Nephron (organoid): ENCODE data around the gene CTIF.

Source experiments
- H3K27ac Mint-ChIP-seq, 3 experiments: 2 replicates each; pipeline ENCODE4 v1.8.0; 2020; ENCODE audit warnings: mixed read lengths in 3 of 3, mild to moderate bottlenecking in 2 of 3, moderate library complexity in 1 of 3
- H3K27me3 Mint-ChIP-seq: 2 replicates; pipeline ENCODE4 v1.8.0; 2021; ENCODE audit warnings: low read depth, mild to moderate bottlenecking, moderate library complexity, mixed read lengths
- H3K36me3 Mint-ChIP-seq: 2 replicates; pipeline ENCODE4 v1.8.0; 2020; ENCODE audit warnings: low read depth, mixed read lengths
- H3K4me1 Mint-ChIP-seq: 2 replicates; pipeline ENCODE4 v1.8.0; 2020; ENCODE audit warnings: mixed read lengths
- H3K4me3 Mint-ChIP-seq, 3 experiments: 2 replicates each; pipeline ENCODE4 v1.8.0; 2020; ENCODE audit warnings: mild to moderate bottlenecking in 3 of 3, mixed read lengths in 3 of 3, moderate library complexity in 2 of 3
- H3K9me3 Mint-ChIP-seq: 2 replicates; pipeline ENCODE4 v1.8.0; 2020; ENCODE audit warnings: mixed read lengths
- TF ChIP-seq, protein P1 (sequence below), 3 experiments: fragments of 200-600 bp; sonication (generic); IDR thresholded peaks; one replicate each; pipeline ENCODE4 v1.5.0; 2021; ENCODE audit warnings: antibody characterized with exemption in 3 of 3; ENCODE audit not compliant: unreplicated experiment in 3 of 3

Gene CTIF

DNA sequence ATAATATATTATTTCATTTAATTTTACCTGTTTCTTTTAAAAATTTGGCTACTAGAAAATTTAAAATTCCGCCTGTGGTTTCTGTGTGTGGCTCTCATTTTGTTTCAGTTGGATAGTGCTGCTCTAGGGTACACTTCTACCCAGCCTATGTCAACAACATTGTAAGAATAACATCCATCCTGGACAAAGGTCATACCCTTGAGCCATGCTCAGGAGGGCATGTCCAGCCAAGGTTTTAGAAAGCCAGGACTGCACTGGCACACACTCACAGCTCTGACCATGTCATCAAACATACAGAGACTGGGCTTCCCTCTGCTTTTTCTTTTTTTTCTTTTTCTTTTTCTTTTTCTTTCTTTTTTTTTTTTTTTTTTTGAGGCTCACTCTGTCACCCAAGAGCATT, 96.1 kb downstream of the CTIF start:
- Mint-ChIP-seq H3K27ac (no peak overlapping the region), H3K4me3 (no peak overlapping the region), H3K36me3 (peaks cover 20% of the 10 kb centered on the region), H3K4me1 (peaks cover 28% of the 10 kb centered on the region), H3K9me3 (no peaks in the 10 kb centered on the region), H3K27me3 (no peaks in the 10 kb centered on the region)
- TF ChIP-seq, protein P1, sequence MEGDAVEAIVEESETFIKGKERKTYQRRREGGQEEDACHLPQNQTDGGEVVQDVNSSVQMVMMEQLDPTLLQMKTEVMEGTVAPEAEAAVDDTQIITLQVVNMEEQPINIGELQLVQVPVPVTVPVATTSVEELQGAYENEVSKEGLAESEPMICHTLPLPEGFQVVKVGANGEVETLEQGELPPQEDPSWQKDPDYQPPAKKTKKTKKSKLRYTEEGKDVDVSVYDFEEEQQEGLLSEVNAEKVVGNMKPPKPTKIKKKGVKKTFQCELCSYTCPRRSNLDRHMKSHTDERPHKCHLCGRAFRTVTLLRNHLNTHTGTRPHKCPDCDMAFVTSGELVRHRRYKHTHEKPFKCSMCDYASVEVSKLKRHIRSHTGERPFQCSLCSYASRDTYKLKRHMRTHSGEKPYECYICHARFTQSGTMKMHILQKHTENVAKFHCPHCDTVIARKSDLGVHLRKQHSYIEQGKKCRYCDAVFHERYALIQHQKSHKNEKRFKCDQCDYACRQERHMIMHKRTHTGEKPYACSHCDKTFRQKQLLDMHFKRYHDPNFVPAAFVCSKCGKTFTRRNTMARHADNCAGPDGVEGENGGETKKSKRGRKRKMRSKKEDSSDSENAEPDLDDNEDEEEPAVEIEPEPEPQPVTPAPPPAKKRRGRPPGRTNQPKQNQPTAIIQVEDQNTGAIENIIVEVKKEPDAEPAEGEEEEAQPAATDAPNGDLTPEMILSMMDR (IDR thresholded peaks at IDR 0.05; ENCODE audit: unreplicated experiment in 3 of 3) = no peak

DNA sequence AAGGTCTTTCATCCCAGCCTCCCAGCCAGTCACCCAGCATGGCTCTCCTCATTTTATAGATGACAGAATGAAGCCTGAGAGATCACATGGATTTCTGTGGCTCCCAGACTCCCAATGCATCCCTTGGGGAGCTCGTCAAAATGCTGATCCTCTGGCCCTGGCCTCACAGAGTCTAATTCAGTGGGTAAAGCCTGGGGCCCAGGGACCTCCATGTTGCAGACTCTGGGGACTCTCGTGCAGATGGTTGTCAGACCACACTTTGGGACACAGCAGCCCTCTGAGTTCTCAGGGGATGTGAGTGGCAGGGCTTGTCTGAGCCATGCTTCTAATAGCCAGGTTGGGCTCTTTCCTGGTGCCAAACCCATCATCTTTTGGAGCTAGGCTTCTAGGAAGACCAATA, 97.0 kb downstream of the CTIF start:
- H3K9me3 Mint-ChIP-seq = no peaks in the 10 kb centered on the region
- TF ChIP-seq, protein P1 (IDR thresholded peaks at IDR 0.05; ENCODE audit: unreplicated experiment in 3 of 3) = no peak
- no peaks in the 10 kb centered on the region for H3K27me3 Mint-ChIP-seq
- peaks cover 27% of the 10 kb centered on the region for H3K4me1 Mint-ChIP-seq
- no peak overlapping the region for H3K4me3 Mint-ChIP-seq
- H3K27ac Mint-ChIP-seq = no peak overlapping the region
- H3K36me3 Mint-ChIP-seq = peaks cover 20% of the 10 kb centered on the region

DNA sequence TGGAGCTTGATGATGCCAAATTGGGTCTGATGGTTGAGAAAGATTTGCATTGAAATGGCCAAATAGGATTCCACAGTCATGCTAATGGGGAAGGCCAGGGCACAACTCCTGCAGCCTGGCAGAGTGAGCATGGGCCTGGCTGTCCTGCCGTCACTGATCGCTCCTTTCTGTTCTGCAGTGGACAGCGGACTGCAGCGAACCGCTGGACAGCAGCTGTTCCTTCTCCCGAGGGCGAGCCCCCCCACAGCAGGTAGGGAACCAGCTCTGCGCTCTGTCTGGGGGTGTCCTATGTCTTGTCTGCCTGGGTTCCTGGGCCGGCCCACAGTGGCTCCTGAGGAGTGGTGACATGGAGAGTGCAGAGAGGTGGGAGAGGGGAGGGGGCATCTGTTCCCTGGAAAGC, 97.6 kb downstream of the CTIF start:
- Mint-ChIP-seq H3K4me3 (no peak overlapping the region), H3K36me3 (peaks cover 19% of the 10 kb centered on the region), H3K27ac (no peak overlapping the region), H3K4me1 (peaks cover 31% of the 10 kb centered on the region), H3K27me3 (no peaks in the 10 kb centered on the region), H3K9me3 (no peaks in the 10 kb centered on the region)
- TF ChIP-seq, protein P1 (IDR thresholded peaks at IDR 0.05; ENCODE audit: unreplicated experiment in 3 of 3) = no peak

DNA sequence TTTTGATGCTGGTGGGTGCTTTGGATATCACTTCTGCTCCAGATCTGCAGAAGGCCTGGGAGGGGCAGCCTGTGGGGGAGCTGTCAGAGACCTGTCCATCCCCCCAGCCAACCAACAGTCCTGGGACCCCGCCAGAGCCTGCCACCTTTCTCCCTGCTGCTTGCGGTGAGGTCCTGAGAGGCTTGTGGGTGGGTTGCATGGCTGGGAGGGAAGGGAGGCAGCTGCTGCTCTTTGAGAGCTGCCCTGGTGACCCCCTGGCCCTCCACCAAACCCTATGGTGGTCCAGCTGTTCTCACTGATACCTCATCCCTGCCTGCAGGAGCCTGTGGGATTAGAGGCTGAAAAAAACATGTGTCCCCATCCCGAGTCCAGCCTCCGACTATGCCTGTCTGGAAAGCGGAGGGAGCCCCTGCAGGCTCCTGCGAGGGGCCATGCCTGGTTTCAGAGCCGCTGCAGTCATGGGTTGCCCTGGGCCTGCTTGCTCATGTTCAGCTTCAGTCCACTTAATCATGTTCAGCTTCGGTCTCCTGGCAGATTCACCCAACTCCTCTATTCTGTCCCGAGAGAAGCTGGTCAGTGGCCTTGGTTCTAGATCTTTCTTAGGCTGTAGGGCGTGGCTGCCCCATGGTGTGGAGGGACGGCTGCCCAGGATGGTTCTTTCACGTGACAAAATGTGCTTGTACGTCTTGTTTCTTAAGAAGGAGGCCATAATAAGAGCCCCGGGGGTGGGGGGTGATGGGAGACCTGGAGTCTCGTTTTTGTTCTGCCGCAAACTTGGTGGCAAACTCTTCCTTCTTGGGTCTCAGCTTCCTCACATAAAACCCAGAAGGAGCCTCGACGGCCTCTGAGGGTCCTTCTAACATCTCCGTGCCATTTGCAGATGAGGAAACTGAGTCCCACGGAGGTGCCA, 98.5 kb downstream of the CTIF start:
- peaks cover 35% of the 10 kb centered on the region for H3K4me1 Mint-ChIP-seq
- no peaks in the 10 kb centered on the region for H3K27me3 Mint-ChIP-seq
- no peak overlapping the region for H3K4me3 Mint-ChIP-seq
- H3K27ac Mint-ChIP-seq = no peak overlapping the region
- TF ChIP-seq, protein P1 (IDR thresholded peaks at IDR 0.05; ENCODE audit: unreplicated experiment in 3 of 3) = no peak
- no peaks in the 10 kb centered on the region for H3K9me3 Mint-ChIP-seq
- H3K36me3 Mint-ChIP-seq = peaks cover 18% of the 10 kb centered on the region

DNA sequence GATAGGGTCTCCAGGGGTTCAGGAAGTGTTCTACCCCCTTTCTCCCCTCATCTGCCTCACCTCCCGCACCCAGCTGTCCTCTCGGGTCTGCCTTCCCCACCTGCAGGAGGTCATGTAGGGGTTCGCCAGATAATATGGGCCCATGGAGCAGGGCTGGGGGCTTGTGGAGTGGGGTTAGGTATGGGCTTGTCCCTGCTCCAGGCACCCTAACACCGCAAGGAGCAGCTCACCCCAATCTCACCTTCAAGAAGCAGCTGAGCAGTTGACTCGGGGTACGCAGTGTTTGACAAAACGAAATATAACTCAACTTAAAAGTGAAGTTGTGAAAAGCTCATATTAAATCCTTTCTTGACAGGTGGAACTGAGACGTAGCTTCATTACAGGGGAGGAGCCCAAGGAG, 99.6 kb downstream of the CTIF start:
- peaks cover 15% of the 10 kb centered on the region for H3K36me3 Mint-ChIP-seq
- H3K27ac Mint-ChIP-seq = peak overlapping the region in 1 of 3 experiments; percentile 49
- peaks cover 39% of the 10 kb centered on the region for H3K4me1 Mint-ChIP-seq
- H3K4me3 Mint-ChIP-seq = no peak overlapping the region
- H3K9me3 Mint-ChIP-seq = no peaks in the 10 kb centered on the region
- TF ChIP-seq, protein P1 (IDR thresholded peaks at IDR 0.05; ENCODE audit: unreplicated experiment in 3 of 3) = no peak
- no peaks in the 10 kb centered on the region for H3K27me3 Mint-ChIP-seq
